OCI-M2 (cell line): ENCODE measurements around the gene IL23A.
"Not testable (repeated sequence)": the region's sequence is repeated elsewhere in the genome, so short reads cannot be mapped to it uniquely, and the experiment has no call there.

Experiments used
- DNase-seq: peaks from one replicate; lab custom pipeline; 2025; ENCODE audit not compliant: unreplicated experiment; lab: John Stamatoyannopoulos, UW

The IL23A gene

GRCh38 chr12:56324206-56324605 lies 14.5 kb upstream of the IL23A start:
- DNase-seq = no peak

DNA sequence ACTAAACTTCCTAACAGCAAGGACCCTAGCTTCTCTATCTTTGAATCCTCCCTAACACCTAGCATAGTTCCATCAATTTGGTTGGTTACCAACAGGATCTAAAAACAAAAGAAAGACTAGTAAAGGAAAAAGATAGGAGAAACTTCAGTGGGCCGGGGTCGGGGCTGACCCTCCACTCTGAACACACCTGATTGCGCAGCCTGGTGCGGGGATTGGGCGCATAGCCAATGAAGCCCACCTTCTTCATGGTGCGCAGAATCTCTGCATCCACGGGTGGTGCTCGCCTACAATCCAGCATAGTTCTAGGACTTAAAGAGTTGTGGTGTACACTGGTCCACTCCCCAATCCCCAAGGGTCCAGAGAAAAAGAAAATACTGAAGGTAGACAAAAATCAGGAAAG lies 12.6 kb upstream of the IL23A start:
- DNase-seq = no peak

GRCh38 chr12:56326533-56326932 lies 12.2 kb upstream of the IL23A start:
- DNase-seq = no peak

DNA sequence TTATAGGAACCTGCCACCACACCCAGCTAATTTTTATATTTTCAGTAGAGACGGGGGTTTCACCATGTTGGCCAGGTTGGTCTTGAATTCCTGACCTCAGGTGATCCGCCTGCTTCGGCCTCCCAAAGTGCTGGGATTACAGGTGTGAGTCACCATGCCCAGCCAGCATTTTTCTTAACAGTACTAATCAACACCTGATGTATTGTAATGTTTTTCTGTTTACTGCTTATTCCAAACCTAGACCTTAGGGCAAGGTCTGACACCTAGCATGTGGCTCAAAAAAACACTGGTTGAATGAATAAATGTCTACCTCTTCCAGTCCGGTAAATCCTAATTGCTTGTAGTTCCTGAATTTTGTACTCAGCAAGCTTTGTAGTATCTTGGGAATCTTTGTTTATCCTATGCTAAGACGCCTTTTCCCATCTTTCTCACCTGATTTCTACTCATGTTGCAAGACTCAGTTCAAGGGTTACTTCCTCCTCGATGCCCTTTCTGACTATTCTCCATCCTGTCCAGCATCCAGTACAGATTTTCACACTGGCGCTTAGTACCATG lies 7.7 kb upstream of the IL23A start:
- DNase-seq = no peak

GRCh38 chr12:56332512-56333196 lies 6.0 kb upstream of the IL23A start:
- no peak for DNase-seq

DNA sequence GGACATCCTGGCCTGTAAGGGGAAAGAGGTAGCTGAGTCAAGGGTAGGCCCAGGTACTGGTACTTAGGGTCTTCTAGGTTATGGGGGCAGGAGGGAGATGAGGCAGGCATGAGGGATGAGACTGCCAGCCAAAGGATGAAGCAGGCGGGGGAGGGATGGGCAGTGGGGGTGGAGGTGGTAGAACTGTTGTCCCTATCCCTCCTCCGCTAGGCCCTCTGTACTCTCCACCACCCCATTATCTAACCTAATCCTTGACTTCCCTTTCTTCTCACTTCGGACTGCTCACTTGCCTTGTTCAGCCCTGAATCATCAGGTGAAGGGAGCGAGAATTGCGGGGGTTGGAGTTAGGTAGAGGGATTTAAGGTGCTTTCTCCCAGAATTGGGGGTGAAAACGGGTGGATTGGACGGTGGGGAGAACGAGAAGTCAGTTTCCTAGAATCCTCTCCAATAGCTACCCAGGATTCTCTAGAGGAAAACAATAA lies 5.4 kb upstream of the IL23A start:
- DNase-seq = no peak

- peak; percentile 85 for DNase-seq
Observed at GRCh38 chr12:56333679-56334489, 4.8 kb upstream of the IL23A start, which contains the start of gene PAN2. Gene PAN2, minus strand, starts transcription at chr12:56334000. Its CDS starts 906 bp downstream, at chr12:56333094.

DNA sequence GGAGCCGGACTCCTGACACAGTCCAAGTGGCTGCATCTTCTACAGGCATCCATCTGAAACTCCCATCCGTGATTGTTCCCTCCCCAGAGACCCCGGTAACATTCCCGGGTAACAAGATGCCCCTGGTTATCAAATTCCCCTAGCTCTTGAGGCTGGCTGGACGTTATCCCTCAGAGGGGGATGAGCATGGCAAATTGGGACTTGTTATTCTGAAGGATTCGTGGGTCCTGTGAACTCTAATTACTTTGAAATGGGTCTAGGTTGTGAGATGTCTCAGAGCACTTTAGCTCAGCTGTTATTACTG lies 4.2 kb upstream of the IL23A start:
- DNase-seq = no peak

DNA sequence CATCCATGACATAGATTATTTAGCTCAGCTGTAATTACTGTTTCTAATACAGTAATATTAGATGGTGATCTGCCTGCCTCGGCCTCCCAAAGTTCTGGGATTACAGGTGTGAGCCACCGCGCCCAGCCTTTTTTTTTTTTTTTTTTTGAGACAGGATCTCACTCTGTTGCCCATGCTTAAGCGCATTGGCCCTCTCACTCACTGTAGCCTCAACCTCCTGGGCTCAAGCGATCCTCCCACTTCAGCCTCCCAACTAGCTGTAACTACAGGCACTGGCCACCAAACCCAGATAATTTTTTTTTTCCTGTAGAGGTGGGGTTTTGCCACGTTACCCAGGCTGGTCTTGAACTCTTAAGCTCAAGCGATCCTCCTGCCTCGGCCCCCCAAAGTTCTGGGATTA lies 3.2 kb upstream of the IL23A start:
- not testable (repeated sequence) for DNase-seq

GRCh38 chr12:56336361-56337167 lies 2.1 kb upstream of the IL23A start:
- DNase-seq = no peak

DNA sequence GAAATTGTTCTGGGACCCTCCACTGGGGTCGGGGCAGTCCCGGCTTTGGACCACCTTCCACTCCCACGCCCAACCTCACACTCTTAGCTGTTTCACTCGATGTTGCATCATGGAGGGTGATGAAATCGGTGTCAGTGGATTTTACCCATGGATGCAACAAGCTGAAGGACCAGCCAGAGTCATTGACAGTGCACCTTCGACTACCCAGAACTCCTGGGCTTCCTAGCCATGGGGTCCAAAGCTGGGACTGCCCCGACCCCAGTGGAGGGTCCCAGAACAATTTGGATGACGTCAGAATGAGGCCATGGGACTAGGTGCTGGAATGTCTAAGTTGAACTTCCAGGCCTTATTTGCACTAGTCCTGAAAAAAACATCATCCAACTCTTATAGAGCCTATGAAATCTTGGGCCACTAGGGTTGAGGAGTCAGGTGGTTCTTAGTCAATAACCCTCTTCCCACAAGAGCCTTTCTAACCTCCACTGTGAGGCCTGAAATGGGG lies 882 bp upstream of the IL23A start:
- no peak for DNase-seq

- DNase-seq = no peak
Observed at GRCh38 chr12:56339158-56339422, 406 bp downstream of the IL23A start.

- no peak for DNase-seq
Observed at GRCh38 chr12:56341616-56342015, 2.9 kb downstream of the IL23A start.

GRCh38 chr12:56342290-56342689 lies 3.6 kb downstream of the IL23A start:
- not testable (repeated sequence) for DNase-seq

- no peak for DNase-seq
Observed at GRCh38 chr12:56346675-56347074, 8.0 kb downstream of the IL23A start.

- DNase-seq = not testable (repeated sequence)
Observed at GRCh38 chr12:56347255-56347654, 8.6 kb downstream of the IL23A start.

GRCh38 chr12:56348776-56349175 lies 10.1 kb downstream of the IL23A start:
- no peak for DNase-seq

DNA sequence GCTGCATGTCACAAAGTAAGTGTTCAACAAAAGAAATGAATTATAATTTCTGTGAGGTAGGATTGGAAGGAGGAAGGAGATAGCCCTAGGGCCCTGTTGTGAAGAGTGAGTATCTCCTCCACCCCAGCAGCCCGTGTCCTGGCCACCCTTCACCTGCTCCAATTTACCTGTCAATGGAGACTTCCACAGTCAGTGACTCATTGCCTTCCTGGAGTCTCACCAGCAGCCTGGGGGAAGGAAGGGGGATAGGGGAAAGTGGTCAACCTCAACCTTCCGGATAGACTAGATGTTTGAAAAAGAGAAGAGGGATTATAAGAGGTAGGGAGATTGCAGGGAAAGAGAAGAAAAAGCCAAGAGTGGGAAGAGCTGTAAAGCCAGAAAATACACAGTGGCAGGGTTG lies 12.0 kb downstream of the IL23A start:
- DNase-seq = no peak

GRCh38 chr12:56351325-56351724 lies 12.6 kb downstream of the IL23A start:
- no peak for DNase-seq

DNA sequence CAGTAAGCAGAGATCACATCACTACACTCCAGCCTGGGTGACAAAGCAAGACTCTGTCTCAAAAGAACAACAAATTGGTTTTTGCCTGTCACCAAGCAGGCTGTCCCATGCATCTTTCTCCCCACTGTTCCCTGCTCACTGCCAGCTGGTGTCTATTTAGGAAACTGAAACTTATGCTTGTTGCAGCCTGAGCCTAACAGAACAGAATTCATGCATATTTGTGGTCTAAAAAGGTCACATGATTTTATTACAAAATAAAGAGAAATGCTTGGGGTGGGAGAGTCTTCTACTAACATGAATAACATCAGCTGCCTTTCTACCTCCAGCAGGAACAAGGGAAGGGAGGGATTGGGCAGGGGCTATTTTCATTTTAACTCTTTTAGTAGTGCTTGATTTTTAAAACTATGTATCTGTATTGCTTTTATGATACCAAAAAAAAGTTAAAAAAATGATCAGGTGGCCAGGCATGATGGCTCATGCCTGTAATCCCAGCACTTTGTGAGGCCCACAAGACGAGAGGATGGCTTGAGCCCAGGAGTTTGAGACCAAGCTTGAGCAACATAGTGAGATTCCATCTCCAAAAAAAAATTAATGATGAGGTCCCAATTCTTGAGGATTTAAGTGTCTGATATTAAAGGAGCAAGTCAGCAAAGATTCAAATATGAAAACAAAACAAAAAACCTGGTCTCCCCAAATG lies 20.3 kb downstream of the IL23A start:
- no peak for DNase-seq
